Measurements from ENCODE around the gene PRSS38.

PRSS38 gene

DNA sequence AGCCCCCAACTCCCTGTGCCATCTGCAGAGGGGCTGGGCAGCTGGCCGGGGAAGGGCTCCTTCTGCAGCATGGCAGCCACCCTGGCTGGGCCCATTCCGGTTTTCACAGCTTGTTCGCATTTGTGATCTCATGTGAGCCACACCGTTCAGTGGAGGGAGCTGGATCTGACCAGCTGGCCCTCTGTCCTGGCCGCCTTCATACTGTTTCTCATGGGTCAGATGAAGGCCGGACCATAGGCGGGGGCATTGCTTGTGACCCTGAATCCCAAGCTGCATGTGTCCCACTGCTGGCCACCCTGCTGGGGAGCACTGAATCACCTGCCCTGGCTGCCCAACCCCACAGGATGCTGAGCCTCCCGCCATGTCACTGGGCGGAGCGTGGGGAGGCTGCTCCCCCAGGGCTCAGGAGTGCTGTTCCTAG lies 36.4 kb upstream of the PRSS38 start:
- no peak overlapping the region for H3K27ac ChIP-seq (replicated peaks)
- H3K4me3 ChIP-seq (replicated peaks; ENCODE audit: insufficient read depth, low read length), result no peak overlapping the region
- no peak for DNase-seq (ENCODE audit: low read depth in 1 of 2, low spot score in 1 of 2)
- TF ChIP-seq CTCF (IDR thresholded peaks at IDR 0.05; ENCODE audit: insufficient read depth, low read length), result no peak
- TF ChIP-seq, protein P1, sequence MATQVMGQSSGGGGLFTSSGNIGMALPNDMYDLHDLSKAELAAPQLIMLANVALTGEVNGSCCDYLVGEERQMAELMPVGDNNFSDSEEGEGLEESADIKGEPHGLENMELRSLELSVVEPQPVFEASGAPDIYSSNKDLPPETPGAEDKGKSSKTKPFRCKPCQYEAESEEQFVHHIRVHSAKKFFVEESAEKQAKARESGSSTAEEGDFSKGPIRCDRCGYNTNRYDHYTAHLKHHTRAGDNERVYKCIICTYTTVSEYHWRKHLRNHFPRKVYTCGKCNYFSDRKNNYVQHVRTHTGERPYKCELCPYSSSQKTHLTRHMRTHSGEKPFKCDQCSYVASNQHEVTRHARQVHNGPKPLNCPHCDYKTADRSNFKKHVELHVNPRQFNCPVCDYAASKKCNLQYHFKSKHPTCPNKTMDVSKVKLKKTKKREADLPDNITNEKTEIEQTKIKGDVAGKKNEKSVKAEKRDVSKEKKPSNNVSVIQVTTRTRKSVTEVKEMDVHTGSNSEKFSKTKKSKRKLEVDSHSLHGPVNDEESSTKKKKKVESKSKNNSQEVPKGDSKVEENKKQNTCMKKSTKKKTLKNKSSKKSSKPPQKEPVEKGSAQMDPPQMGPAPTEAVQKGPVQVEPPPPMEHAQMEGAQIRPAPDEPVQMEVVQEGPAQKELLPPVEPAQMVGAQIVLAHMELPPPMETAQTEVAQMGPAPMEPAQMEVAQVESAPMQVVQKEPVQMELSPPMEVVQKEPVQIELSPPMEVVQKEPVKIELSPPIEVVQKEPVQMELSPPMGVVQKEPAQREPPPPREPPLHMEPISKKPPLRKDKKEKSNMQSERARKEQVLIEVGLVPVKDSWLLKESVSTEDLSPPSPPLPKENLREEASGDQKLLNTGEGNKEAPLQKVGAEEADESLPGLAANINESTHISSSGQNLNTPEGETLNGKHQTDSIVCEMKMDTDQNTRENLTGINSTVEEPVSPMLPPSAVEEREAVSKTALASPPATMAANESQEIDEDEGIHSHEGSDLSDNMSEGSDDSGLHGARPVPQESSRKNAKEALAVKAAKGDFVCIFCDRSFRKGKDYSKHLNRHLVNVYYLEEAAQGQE (IDR thresholded peaks at IDR 0.05; ENCODE audit: insufficient replicate concordance, low read depth), result no peak
- no peak for TF ChIP-seq SPI1 (IDR thresholded peaks at IDR 0.05; ENCODE audit: borderline replicate concordance, low read depth)
- no peak for TF ChIP-seq POLR2AphosphoS5 (IDR thresholded peaks at IDR 0.05; ENCODE audit: low read depth)
- TF ChIP-seq GABPA (IDR thresholded peaks at IDR 0.05; ENCODE audit: low read depth), result no peak
- no peaks in the 10 kb centered on the region for H3K27me3 ChIP-seq (ENCODE audit: insufficient read depth, poor library complexity, severe bottlenecking)

- no peak for DNase-seq (ENCODE audit: low read depth in 1 of 2, low spot score in 1 of 2)
These were observed 35.8 kb upstream of the PRSS38 start for GRCh38 chr1:227779685-227780084.

GRCh38 chr1:227780101-227781044 lies 35.1 kb upstream of the PRSS38 start:
- Histone ChIP-seq H3K27me3 (ENCODE audit: insufficient read depth, poor library complexity, severe bottlenecking) (no peaks in the 10 kb centered on the region), H3K4me3 (replicated peaks; ENCODE audit: insufficient read depth, low read length) (no peak overlapping the region), H3K27ac (replicated peaks) (no peak overlapping the region)
- DNase-seq (ENCODE audit: low read depth in 1 of 2, low spot score in 1 of 2), result no peak
- TF ChIP-seq POLR2AphosphoS5 (IDR thresholded peaks at IDR 0.05; ENCODE audit: low read depth) (no peak), CTCF (IDR thresholded peaks at IDR 0.05; ENCODE audit: insufficient read depth, low read length) (no peak), GABPA (IDR thresholded peaks at IDR 0.05; ENCODE audit: low read depth) (no peak), SPI1 (IDR thresholded peaks at IDR 0.05; ENCODE audit: borderline replicate concordance, low read depth) (no peak)
- TF ChIP-seq, protein P1 (IDR thresholded peaks at IDR 0.05; ENCODE audit: insufficient replicate concordance, low read depth), result no peak

More at GRCh38 chr1:227779685-227780084, 35.8 kb upstream of the PRSS38 start:
- TF ChIP-seq POLR2AphosphoS5 (IDR thresholded peaks at IDR 0.05; ENCODE audit: low read depth) (no peak), GABPA (IDR thresholded peaks at IDR 0.05; ENCODE audit: low read depth) (no peak), SPI1 (IDR thresholded peaks at IDR 0.05; ENCODE audit: borderline replicate concordance, low read depth) (no peak), CTCF (IDR thresholded peaks at IDR 0.05; ENCODE audit: insufficient read depth, low read length) (no peak)
- TF ChIP-seq, protein P1 (IDR thresholded peaks at IDR 0.05; ENCODE audit: insufficient replicate concordance, low read depth), result no peak
- Histone ChIP-seq H3K27ac (replicated peaks) (no peak overlapping the region), H3K27me3 (ENCODE audit: insufficient read depth, poor library complexity, severe bottlenecking) (no peaks in the 10 kb centered on the region), H3K4me3 (replicated peaks; ENCODE audit: insufficient read depth, low read length) (no peak overlapping the region)
